HCT116 (cell line): ENCODE measurements around the gene ERMAP. TPM values are rescaled to one million over a fixed set of nuclear protein-coding genes. Genes with fewer than 3 reads are reported as not detected.

Experiments used
- ATAC-seq: fragments of 200-7000 bp; cut with Tn5 transposase; 2 replicates; pipeline ENCODE4 v1.9.1; 2020; ENCODE audit warnings: mild to moderate bottlenecking, moderate library complexity
- BruUV-seq: library from RNA; stranded (reverse); fragments of 400-500 nt; replicated peaks from 2 replicates; lab custom pipeline; 2021; lab: Mats Ljungman, UMichigan
- CTCF ChIA-PET: fragments of 300-600 bp; sonication (Branson Sonifier 250); formaldehyde crosslinking; loops from one replicate; lab custom pipeline; 2021; ENCODE audit warnings: antibody characterized with exemption; lab: Charles Lee
- POLR2A ChIA-PET: fragments of 300-600, 350-600 bp; sonication (Branson Sonifier 250); formaldehyde crosslinking; loops from one replicate; lab custom pipeline; 2021; ENCODE audit warnings: antibody characterized with exemption; lab: Charles Lee
- RAD21 ChIA-PET, 2 experiments: fragments of 300-600 bp; sonication (Branson Sonifier 250); formaldehyde crosslinking; loops; one replicate each; lab custom pipeline; 2023; ENCODE audit warnings: low total read pairs in 2 of 2; ENCODE audit not compliant: uncharacterized antibody in 2 of 2, unreplicated experiment in 2 of 2, low non-redundant PET in 1 of 2; lab: Charles Lee
- DNase-seq: peaks from one replicate; pipeline ENCODE4 v3.0.0-alpha.2; 2010; ENCODE audit warnings: low read depth, low spot score
- H2AFZ ChIP-seq: fragments of 200-600 bp; shearing (Covaris generic), sonication (generic); 2 replicates; pipeline ENCODE4 v1.6.1; 2017; ENCODE audit warnings: low read depth, mixed run types, mixed read lengths, antibody characterized with exemption, low read length; ENCODE audit not compliant: poor library complexity, severe bottlenecking
- H3K27ac ChIP-seq: 2 replicates; pipeline ENCODE4 v1.5.1; 2012; ENCODE audit warnings: low read depth, low read length
- H3K27me3 ChIP-seq: fragments of 200-600 bp; sonication (generic); 2 replicates; pipeline ENCODE4 v1.6.1; 2016; ENCODE audit warnings: mixed run types, low read length, mixed read lengths; ENCODE audit not compliant: insufficient read depth
- H3K36me3 ChIP-seq, 2 experiments: fragments of 200-500 bp in 1 of 2; fragments of 200-600 bp in 1 of 2; sonication (Bioruptor generic) in 1 of 2; sonication (generic) in 1 of 2; 2 replicates each; pipeline versions ENCODE4 v1.5.1 to v1.6.1; 2014 to 2016; ENCODE audit warnings: low read length in 2 of 2, inconsistent platforms in 1 of 2, mixed read lengths in 1 of 2, mixed run types in 1 of 2; ENCODE audit not compliant: insufficient read depth in 2 of 2, control insufficient read depth in 1 of 2
- H3K4me1 ChIP-seq, 2 experiments: fragments of 200-600 bp in 1 of 2; sonication (generic) in 1 of 2; 2 replicates each; pipeline versions ENCODE4 v1.5.1 to v1.6.1; 2012 to 2017; ENCODE audit warnings: low read length in 2 of 2, inconsistent platforms in 1 of 2, mild to moderate bottlenecking in 1 of 2, mixed read lengths in 1 of 2, mixed run types in 1 of 2, moderate library complexity in 1 of 2; ENCODE audit not compliant: insufficient read depth in 2 of 2, control insufficient read depth in 1 of 2
- H3K4me2 ChIP-seq: fragments of 200-600 bp; sonication (generic); 2 replicates; pipeline ENCODE4 v1.6.1; 2017; ENCODE audit warnings: mixed run types, low read length, mixed read lengths
- H3K4me3 ChIP-seq, 2 experiments: fragments of 200-600 bp in 1 of 2; sonication (generic) in 1 of 2; replicated peaks in 1 of 2; 2 replicates each; pipeline ENCODE4 v1.5.1; 2011 to 2016; ENCODE audit warnings: low read length in 2 of 2, control low read depth in 1 of 2, low read depth in 1 of 2, mild to moderate bottlenecking in 1 of 2, mixed read lengths in 1 of 2, mixed run types in 1 of 2
- H3K79me2 ChIP-seq: fragments of 200-600 bp; sonication (generic); 2 replicates; pipeline ENCODE4 v1.6.1; 2017; ENCODE audit warnings: mild to moderate bottlenecking, mixed run types, low read length, moderate library complexity, mixed read lengths; ENCODE audit not compliant: insufficient read depth
- H3K9ac ChIP-seq: fragments of 200-600 bp; sonication (generic); 2 replicates; pipeline ENCODE4 v1.6.1; 2016; ENCODE audit warnings: low read length, mixed read lengths
- H3K9me2 ChIP-seq: fragments of 200-600 bp; sonication (generic), shearing (Covaris generic); 2 replicates; pipeline ENCODE4 v1.6.1; 2017; ENCODE audit warnings: mixed run types, mild to moderate bottlenecking, moderate library complexity; ENCODE audit not compliant: insufficient read depth
- H3K9me3 ChIP-seq, 2 experiments: fragments of 200-500 bp in 1 of 2; fragments of 200-600 bp in 1 of 2; sonication (Bioruptor generic) in 1 of 2; sonication (generic) in 1 of 2; 2 replicates each; pipeline ENCODE4 v1.6.1; 2014 to 2017; ENCODE audit warnings: low read length in 2 of 2, mixed read lengths in 2 of 2, inconsistent platforms in 1 of 2, low read depth in 1 of 2, mild to moderate bottlenecking in 1 of 2, mixed run types in 1 of 2, moderate library complexity in 1 of 2; ENCODE audit not compliant: control insufficient read depth in 1 of 2, insufficient read depth in 1 of 2
- H4K20me1 ChIP-seq: fragments of 200-600 bp; sonication (generic), shearing (Covaris generic); 2 replicates; pipeline ENCODE4 v1.6.1; 2017; ENCODE audit warnings: mixed run types, mild to moderate bottlenecking, moderate library complexity; ENCODE audit not compliant: insufficient read depth
- ELF1 ChIP-seq: IDR thresholded peaks from 2 replicates; pipeline ENCODE4 v1.6.1; 2012; ENCODE audit warnings: low read depth, borderline replicate concordance
- JUND ChIP-seq: IDR thresholded peaks from 2 replicates; pipeline ENCODE4 v1.6.1; 2012
- POLR2A ChIP-seq: IDR thresholded peaks from 2 replicates; pipeline ENCODE4 v1.7.0; 2011; ENCODE audit warnings: borderline replicate concordance; ENCODE audit not compliant: insufficient read depth, insufficient read length; ENCODE audit errors: extremely low read depth
- RAD21 ChIP-seq: IDR thresholded peaks from 2 replicates; pipeline ENCODE4 v1.6.1; 2012; ENCODE audit warnings: low read depth, mild to moderate bottlenecking
- SIN3A ChIP-seq: IDR thresholded peaks from 2 replicates; pipeline ENCODE4 v1.6.1; 2012; ENCODE audit warnings: low read depth
- SP1 ChIP-seq: IDR thresholded peaks from 2 replicates; pipeline ENCODE4 v1.6.1; 2012; ENCODE audit warnings: low read depth
- ZFX ChIP-seq: fragments of 450-650 bp; IDR thresholded peaks from 2 replicates; pipeline ENCODE4 v1.6.1; 2017
- intact Hi-C: fragments of 100-400 bp; cut with micrococcal nuclease; formaldehyde crosslinking; loops from 2 replicates; pipeline ENCODE4 v1.10.0; 2022
- total RNA-seq: library from RNA; stranded (reverse); gene quantifications from one replicate; pipeline ENCODE4 v1.2.1, GENCODE V29; 2021; ENCODE audit not compliant: unreplicated experiment
- TF ChIP-seq, protein P1 (sequence below): IDR thresholded peaks from 2 replicates; pipeline ENCODE4 v1.6.1; 2012
- TF ChIP-seq, protein P2 (sequence below): IDR thresholded peaks from 2 replicates; pipeline ENCODE4 v1.6.1; 2012
- TF ChIP-seq, protein P3 (sequence below): IDR thresholded peaks from 2 replicates; pipeline ENCODE4 v1.6.1; 2011; ENCODE audit warnings: mild to moderate bottlenecking, low read length, moderate library complexity; ENCODE audit not compliant: insufficient replicate concordance; ENCODE audit errors: extremely low read depth

Gene ERMAP
- total RNA-seq, 1 experiment from 2014 or later = 5.4 TPM

DNA sequence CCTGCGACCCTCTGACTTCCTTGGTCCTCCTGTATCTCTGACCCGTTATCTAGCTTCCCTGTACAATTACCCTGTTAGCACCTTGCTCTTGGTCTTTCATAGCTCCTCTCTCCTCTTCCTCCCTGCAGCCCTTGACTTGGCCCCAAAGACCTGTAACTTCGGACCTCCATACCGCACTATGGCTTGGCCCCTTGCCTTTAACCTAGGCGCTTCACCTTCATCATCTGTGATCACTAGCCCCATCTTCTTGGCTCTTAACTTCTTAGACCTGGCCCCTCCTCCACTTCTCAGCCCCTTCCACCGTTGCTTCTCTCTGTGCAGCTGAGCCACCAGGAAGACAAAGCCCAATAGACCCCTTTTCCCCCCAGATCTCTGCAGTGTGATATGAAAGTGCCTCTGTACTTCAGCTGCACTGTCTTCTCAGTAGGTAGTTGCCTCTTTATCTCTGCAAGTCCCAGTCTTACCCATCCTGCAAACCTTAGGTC lies 30.2 kb downstream of the ERMAP start:
- Histone ChIP-seq H3K27ac (peak overlapping the region; percentile 53), H3K9me2 (no peaks in the 10 kb centered on the region), H3K4me3 (peak overlapping the region; percentile 79 to 82), H3K36me3 (peaks cover 7 to 8% of the 10 kb centered on the region in 2 experiments; a peak in 3 of 4 replicates), H3K27me3 (no peaks in the 10 kb centered on the region), H3K9me3 (no peaks in the 10 kb centered on the region), H3K4me1 (peaks cover 7 to 16% of the 10 kb centered on the region in 2 experiments; a peak in 3 of 4 replicates), H3K4me2 (peak overlapping the region; percentile 83), H4K20me1 (no peaks in the 10 kb centered on the region), H3K9ac (peak overlapping the region; percentile 77), H3K79me2 (peaks cover 23% of the 10 kb centered on the region), H2AFZ (no peak overlapping the region)
- ChIA-PET CTCF (interaction anchor here (1.2 to 2.2 kb wide), 5 partner anchors 9 to 226 kb away, joined by 5 to 10 read pairs (median 7); no protein-coding TSS in a partner anchor), POLR2A (interaction anchor here (1.2 to 1.6 kb wide), 5 partner anchors 19 to 325 kb away, joined by 3 to 7 read pairs (median 3); partner anchors contain the start of genes CFAP57, EBNA1BP2 and ERMAP), RAD21 (interaction anchor here (1.4 to 1.5 kb wide), 2 partner anchors 226 kb away, joined by 4 to 7 read pairs; no protein-coding TSS in a partner anchor)
- ATAC-seq (no peak), DNase-seq (no peak)
- no TSS peak for BruUV-seq
- TF ChIP-seq ELF1 = no peak
- no peak for TF ChIP-seq RAD21
- TF ChIP-seq, protein P1, sequence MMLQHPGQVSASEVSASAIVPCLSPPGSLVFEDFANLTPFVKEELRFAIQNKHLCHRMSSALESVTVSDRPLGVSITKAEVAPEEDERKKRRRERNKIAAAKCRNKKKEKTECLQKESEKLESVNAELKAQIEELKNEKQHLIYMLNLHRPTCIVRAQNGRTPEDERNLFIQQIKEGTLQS = no peak
- no peak for TF ChIP-seq POLR2A
- no peak for TF ChIP-seq ZFX
- no peak for TF ChIP-seq JUND
- TF ChIP-seq, protein P2, sequence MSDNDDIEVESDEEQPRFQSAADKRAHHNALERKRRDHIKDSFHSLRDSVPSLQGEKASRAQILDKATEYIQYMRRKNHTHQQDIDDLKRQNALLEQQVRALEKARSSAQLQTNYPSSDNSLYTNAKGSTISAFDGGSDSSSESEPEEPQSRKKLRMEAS = no peak
- TF ChIP-seq SP1 = no peak
- no peak for TF ChIP-seq SIN3A
- TF ChIP-seq, protein P3, sequence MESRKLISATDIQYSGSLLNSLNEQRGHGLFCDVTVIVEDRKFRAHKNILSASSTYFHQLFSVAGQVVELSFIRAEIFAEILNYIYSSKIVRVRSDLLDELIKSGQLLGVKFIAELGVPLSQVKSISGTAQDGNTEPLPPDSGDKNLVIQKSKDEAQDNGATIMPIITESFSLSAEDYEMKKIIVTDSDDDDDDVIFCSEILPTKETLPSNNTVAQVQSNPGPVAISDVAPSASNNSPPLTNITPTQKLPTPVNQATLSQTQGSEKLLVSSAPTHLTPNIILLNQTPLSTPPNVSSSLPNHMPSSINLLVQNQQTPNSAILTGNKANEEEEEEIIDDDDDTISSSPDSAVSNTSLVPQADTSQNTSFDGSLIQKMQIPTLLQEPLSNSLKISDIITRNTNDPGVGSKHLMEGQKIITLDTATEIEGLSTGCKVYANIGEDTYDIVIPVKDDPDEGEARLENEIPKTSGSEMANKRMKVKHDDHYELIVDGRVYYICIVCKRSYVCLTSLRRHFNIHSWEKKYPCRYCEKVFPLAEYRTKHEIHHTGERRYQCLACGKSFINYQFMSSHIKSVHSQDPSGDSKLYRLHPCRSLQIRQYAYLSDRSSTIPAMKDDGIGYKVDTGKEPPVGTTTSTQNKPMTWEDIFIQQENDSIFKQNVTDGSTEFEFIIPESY = no peak
- intact Hi-C loops = no loop called here
